Activated naive CD4-positive, alpha-beta T cell treated with anti-CD3 and anti-CD28 coated beads, Interleukin-2, amount 50 U/mL, for 72 hours (primary cell): ENCODE measurements around the gene FRMD4A. TPM values are rescaled to one million over a fixed set of nuclear protein-coding genes. Genes with fewer than 3 reads are reported as not detected.
"Not testable (repeated sequence)": the region's sequence is repeated elsewhere in the genome, so short reads cannot be mapped to it uniquely, and the experiment has no call there.

Experiments
- ATAC-seq, 2 donors: fragments of 150-1000 bp; cut with Tn5 transposase; 2 replicates each; pipeline ENCODE4 v1.10.0; 2021; ENCODE audit warnings: mild to moderate bottlenecking in 2 of 2, moderate library complexity in 2 of 2
- DNase-seq, 2 donors: peaks; one replicate each; pipeline ENCODE4 v3.0.0; 2021 to 2022; ENCODE audit warnings: low spot score in 2 of 2
- H3K27ac Mint-ChIP-seq, 2 donors: one replicate each; pipeline ENCODE4 v1.8.0; 2022; ENCODE audit warnings: mild to moderate bottlenecking in 2 of 2, mixed read lengths in 2 of 2
- H3K36me3 Mint-ChIP-seq, 2 donors: one replicate each; pipeline ENCODE4 v1.8.0; 2022; ENCODE audit warnings: mixed read lengths in 2 of 2
- H3K9me3 Mint-ChIP-seq, 2 donors: one replicate each; pipeline ENCODE4 v1.8.0; 2022; ENCODE audit warnings: mixed read lengths in 2 of 2
- total RNA-seq, 2 donors: library from RNA; stranded (reverse); gene quantifications; one replicate each; pipeline ENCODE4 v1.2.3, GENCODE V29; 2022

FRMD4A gene
- total RNA-seq, 2 donors from 2014 or later, result 0.41 to 0.49 TPM

DNA sequence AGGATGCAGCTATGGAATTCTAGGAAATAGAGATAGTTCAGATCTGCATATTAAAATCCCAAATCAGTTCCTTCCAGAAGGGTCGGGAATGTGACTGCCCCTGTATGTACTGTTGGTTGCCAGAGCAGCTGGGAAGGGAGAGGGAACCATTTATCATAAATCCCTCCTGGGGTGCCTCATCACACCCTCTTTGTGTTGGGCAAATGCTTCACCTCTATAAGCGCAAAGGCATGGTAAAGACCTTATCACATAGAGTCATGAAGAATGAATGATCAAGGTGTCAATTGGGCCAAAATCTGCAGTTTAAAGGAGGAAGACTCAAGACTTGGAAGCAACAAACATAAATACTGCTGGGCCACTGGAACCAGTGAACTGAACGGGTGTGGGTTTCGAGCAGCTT lies 65.0 kb downstream of the FRMD4A start:
- Mint-ChIP-seq H3K36me3 (no peaks in the 10 kb centered on the region), H3K9me3 (no peaks in the 10 kb centered on the region), H3K27ac (no peak overlapping the region)
- ATAC-seq (no peak), DNase-seq (no peak)

DNA sequence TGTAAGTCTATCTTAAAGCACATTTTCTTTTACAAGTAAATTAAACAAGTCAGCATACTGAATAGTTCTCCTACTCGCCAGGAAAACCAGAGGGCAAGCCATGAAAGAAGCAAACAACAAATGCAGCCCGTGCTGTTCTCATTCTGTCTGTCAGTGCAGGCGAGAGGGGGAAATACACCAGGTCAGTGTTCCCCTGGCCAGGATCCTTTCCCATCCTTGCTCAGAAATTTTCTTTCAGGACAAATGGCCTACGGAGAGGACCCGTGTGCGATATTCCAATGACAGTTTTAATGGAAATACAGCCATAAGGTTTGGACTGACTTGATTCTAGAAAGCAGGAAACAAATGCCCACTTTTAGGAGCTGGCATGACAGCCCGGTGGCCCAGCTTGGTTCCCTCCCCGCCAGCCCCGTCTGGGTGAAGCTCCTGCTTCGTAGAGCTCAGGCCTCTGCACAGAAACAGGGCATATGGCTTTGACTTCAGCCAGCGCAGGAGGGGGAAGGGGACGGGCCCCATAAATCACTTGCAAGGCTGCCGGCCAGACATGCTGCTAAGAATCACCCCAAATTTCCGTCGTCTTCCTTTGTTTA lies 67.8 kb downstream of the FRMD4A start:
- DNase-seq, result no peak
- no peak overlapping the region for H3K27ac Mint-ChIP-seq
- ATAC-seq, result no peak
- H3K9me3 Mint-ChIP-seq, result no peaks in the 10 kb centered on the region
- H3K36me3 Mint-ChIP-seq, result no peaks in the 10 kb centered on the region

DNA sequence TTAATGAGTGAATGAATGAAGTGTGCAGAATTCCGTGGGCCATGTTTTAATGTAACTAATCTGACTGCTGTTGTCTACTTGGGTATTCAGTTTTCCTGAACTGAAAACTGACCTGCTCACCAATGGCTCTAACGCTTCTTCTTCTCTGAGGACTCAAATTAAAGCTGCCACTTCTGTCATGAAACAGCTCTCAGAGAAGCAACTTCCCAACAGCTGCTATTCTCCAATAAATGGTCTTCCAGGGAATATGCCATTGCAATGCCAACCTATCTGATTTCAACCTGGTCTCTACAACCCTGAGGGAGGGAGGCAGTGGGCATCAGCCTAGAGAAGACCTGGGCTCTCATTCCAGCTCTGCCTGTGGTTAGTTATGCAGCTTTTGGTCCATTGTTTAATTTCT lies 69.4 kb downstream of the FRMD4A start:
- Mint-ChIP-seq H3K27ac (no peak overlapping the region), H3K36me3 (no peaks in the 10 kb centered on the region), H3K9me3 (no peaks in the 10 kb centered on the region)
- DNase-seq, result no peak
- no peak for ATAC-seq

DNA sequence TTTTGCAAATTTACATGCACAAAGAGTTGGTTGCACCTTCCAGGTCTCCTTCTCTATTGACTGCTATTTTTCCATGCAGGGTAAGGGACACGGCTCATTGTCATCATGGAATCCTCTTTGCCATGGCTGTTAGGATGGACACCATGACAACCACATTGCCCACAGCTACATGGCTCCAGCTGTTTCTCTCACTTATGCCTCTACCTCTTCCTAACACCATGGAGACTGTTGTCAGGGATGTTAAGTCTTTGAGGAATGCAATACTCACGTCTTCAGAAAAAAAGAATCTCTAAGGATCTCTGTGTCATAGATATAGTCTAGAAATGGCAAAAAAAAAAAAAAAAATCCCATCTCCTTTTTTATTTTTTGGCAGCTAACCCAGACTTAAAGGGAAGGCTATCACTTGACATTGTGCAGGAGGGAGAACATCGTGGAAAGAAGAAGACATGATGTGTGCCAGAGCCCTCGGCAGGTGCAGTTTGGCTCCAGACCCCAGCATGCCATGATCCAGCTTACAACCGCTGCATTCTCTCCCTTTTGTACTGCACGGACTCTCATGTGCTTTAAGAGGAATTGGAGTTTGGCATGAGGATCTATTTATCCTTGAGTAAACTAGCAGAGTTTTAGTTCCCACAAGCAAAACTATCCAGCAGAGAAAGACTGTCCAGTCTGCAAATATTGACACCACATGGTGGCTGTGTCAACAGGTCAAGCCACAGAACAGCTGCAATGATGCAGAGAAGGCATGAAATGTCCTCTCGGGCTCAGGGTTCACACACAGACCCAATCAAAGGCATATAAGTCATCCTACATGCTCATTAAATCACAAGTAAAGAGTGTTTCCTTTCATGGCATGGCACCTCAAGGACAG lies 70.8 kb downstream of the FRMD4A start:
- no peaks in the 10 kb centered on the region for H3K9me3 Mint-ChIP-seq
- H3K27ac Mint-ChIP-seq, result no peak overlapping the region

DNA sequence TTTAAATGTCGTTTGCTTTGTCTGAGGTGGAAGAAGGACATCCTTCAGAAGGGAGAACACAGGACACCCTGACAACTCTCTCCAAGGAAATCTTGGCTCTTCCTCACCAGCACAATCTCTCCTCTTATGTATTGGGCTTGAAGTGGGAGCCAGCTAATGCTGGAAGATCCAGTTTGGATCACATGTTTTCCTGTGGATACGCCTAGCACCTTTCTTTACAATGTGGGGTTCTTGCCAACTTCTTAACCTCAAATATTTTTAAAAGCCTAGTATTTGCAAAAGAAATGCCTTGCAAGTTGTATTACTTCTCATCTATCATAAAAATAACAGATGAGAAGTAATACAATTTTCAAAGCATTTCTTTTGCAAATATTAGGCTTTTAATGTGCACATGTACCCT lies 76.4 kb downstream of the FRMD4A start:
- Mint-ChIP-seq H3K27ac (no peak overlapping the region), H3K36me3 (peaks cover 0 to 4% of the 10 kb centered on the region in 2 donors), H3K9me3 (peaks cover 0 to 3% of the 10 kb centered on the region in 2 donors)
- DNase-seq, result no peak
- no peak for ATAC-seq

More for the DNA sequence above, 70.8 kb downstream of the FRMD4A start:
- no peaks in the 10 kb centered on the region for H3K36me3 Mint-ChIP-seq
- ATAC-seq (no peak), DNase-seq (no peak)

DNA sequence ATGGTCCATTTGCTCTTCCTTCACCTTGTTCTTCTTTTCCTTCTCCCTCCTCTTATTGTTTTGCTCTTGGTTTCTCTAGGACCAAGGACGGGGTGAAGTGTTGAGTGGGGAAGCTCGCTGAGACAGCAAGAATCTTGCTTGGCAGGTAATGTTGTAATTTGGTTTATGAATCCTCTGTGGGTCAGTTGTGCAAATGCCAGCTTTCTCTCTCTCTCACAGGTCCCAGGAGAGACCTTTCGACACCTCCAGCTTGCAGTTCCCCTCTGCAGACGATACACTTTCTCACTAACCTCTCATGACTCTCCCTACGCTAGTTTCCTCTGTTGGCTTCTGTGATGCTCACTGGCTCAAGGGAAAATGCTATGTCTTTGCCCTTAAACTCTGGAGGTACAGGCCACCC lies 77.0 kb downstream of the FRMD4A start:
- no peak for ATAC-seq
- H3K27ac Mint-ChIP-seq, result no peak overlapping the region
- no peak for DNase-seq

DNA sequence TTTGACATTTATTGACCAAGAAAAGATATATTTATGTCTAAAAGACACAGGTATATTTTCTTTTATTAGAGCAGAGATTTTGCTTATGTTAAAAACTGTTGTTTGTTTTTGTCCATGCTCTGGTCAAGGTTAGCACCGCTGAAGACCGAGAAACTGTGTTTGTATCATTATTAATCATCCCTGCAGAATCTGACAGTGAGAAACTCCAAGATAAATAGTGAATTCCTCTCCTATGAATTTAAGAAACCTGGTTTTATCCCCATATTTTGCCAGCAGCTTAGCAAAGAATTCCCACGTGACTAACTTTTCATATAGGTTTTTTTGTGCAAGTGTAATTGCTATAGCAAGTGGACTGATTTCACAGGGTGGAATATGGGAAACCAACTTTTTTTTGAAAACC lies 77.6 kb downstream of the FRMD4A start:
- ATAC-seq (no peak), DNase-seq (no peak)
- Mint-ChIP-seq H3K9me3 (peaks cover 0 to 3% of the 10 kb centered on the region in 2 donors), H3K27ac (no peak overlapping the region), H3K36me3 (peaks cover 0 to 4% of the 10 kb centered on the region in 2 donors)

More for the DNA sequence above, 77.0 kb downstream of the FRMD4A start:
- Mint-ChIP-seq H3K36me3 (peaks cover 0 to 4% of the 10 kb centered on the region in 2 donors), H3K9me3 (peaks cover 0 to 3% of the 10 kb centered on the region in 2 donors)

DNA sequence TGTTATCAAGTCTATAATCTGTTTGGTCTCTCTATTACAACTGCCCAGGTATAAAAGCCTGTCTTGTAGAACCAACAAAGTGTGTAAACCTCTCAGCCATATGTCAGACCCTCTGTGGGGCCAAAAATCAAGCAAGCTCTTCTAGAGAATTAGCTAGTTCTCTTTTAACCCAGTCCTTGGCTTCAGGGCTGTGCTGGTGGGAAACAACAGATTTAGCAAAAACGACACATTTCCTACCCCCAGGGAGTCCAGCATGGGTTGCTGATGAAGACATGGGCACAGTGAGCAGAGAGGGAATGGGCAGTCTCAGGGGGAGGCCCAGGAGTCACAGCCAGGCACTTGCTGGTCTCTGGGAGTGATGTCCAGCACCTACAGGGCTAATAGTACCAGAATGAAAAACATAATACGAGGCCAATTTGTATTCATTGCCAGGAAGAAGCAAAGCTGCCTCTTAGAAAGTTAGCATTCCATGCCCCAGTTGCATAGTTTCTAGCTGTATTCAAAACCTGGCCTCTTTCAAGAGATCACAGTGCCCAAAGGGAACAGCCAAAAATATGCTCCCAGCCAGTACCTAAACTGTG lies 80.1 kb downstream of the FRMD4A start:
- no peak overlapping the region for H3K27ac Mint-ChIP-seq
- H3K9me3 Mint-ChIP-seq, result peaks cover 0 to 3% of the 10 kb centered on the region in 2 donors
- DNase-seq, result no peak
- ATAC-seq, result no peak
- H3K36me3 Mint-ChIP-seq, result peaks cover 0 to 4% of the 10 kb centered on the region in 2 donors

DNA sequence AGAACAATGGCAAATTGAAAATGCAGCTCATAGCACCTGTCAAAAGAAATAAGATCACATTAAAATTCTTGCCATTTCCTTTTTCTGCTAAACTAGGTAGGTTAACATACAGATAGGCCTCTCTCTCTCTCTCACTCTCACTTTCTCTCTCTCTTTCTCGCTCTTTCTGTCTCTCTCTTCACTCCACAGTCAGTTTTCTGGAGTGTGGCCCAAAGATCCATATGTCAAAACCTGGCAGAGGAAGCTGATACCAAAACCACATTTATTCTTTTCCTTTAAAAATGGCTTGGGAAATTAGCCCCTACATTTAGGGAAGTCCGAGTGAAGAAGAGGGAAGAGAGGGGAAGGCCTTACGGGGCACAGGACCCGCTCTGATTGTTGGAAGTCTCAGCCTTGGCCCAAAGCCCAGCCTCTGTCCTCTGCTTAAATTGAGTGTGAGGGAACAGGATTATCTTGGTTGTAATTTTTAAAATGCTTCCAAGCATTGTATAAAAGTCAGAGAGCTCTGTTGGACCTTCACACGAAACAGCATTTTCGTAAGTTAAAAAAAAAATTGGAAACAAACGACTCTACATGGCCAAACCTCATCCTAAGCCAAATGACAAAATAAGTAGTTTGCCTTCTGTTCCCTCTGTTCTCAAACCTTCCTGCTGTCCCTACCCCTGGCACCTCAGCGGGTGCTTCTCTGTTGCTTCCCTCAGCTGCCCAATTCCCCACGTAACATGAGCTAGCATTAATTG lies 83.2 kb downstream of the FRMD4A start:
- H3K36me3 Mint-ChIP-seq, result peaks cover 0 to 4% of the 10 kb centered on the region in 2 donors
- DNase-seq (no peak), ATAC-seq (no peak)
- no peak overlapping the region for H3K27ac Mint-ChIP-seq
- H3K9me3 Mint-ChIP-seq, result peaks cover 1 to 3% of the 10 kb centered on the region in 2 donors

DNA sequence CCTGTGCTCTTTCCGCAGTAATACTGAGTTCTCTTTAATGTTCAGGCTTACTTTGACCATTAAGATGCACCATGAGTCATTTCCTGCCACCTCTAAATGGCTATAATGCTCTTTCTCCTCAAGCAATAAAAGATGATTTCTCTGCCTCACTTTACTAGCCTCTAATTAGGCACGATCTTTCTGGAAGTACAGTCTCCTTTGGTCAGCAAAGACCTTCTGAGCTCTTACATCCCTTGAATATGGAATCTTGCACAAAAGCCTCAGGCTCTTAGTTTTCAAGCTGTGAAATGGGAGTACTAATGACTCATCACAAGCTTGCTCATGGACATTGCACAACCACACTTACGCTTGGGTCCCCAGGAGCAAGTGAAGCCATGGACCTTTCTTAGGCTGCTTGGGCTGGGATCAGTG lies 85.9 kb downstream of the FRMD4A start:
- no peak for ATAC-seq
- DNase-seq, result no peak
- Mint-ChIP-seq H3K27ac (no peak overlapping the region), H3K9me3 (peaks cover 0 to 5% of the 10 kb centered on the region in 2 donors), H3K36me3 (no peaks in the 10 kb centered on the region)

DNA sequence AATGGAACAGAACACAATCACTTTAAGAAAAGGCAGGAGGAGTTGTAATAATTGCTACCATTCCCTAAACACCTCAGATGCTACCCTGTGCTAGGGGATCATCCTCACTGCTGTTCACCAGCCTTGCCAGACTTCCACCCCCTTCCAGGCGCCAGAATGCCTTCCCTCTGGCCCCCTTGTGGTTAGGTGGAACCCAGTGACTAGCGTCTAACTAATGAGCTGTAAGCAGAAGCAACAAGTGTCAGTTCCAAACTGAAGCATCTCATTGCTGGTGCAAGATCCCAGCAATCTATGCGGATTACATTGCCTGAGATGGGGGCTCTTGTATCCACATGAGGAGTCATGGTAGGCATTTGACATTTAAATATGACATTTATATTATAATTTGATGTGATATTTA lies 86.6 kb downstream of the FRMD4A start:
- Mint-ChIP-seq H3K9me3 (peaks cover 0 to 5% of the 10 kb centered on the region in 2 donors), H3K36me3 (no peaks in the 10 kb centered on the region), H3K27ac (no peak overlapping the region)
- no peak for ATAC-seq
- no peak for DNase-seq

DNA sequence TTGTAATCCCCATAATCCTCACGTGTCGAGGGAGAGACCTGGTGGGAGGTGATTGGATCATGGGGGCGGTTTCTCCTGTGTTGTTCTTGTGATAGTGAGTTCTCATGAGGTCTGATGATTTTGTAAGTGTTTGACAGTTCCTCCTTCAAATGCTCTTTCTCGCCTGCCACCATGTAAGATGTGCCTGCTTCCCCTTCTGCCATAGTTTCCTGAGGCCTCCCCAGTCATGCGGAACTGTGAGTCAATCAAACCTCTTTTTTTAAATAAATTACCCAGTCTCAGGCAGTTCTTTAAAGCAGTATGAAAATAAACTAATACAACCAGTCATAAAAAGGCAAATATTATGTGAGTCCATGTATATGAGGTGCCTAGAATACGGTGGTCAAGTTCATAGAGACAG lies 87.5 kb downstream of the FRMD4A start:
- peaks cover 0 to 5% of the 10 kb centered on the region in 2 donors for H3K9me3 Mint-ChIP-seq
- no peaks in the 10 kb centered on the region for H3K36me3 Mint-ChIP-seq
- no peak overlapping the region for H3K27ac Mint-ChIP-seq
- DNase-seq (no peak), ATAC-seq (no peak)

DNA sequence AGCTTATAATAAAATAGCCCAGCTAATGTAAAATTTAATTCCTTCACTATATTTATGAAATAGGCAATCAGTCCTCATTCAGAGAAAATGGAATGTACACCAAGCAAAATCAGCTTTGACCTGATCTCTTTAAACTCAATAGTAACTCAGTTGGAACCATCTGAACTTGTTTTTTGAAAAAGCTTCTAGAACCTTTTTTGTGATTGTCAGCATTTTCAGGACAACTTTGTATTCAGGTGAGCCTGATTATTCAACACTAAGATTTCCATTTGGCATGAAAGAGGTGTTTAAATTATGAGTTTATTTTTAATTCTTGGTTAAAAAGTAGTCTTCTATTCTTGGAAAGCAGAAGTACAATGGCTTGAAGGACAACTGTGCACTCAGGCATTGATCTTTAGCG lies 89.5 kb downstream of the FRMD4A start:
- no peak overlapping the region for H3K27ac Mint-ChIP-seq
- DNase-seq, result no peak
- no peaks in the 10 kb centered on the region for H3K36me3 Mint-ChIP-seq
- peaks cover 0 to 5% of the 10 kb centered on the region in 2 donors for H3K9me3 Mint-ChIP-seq
- no peak for ATAC-seq

DNA sequence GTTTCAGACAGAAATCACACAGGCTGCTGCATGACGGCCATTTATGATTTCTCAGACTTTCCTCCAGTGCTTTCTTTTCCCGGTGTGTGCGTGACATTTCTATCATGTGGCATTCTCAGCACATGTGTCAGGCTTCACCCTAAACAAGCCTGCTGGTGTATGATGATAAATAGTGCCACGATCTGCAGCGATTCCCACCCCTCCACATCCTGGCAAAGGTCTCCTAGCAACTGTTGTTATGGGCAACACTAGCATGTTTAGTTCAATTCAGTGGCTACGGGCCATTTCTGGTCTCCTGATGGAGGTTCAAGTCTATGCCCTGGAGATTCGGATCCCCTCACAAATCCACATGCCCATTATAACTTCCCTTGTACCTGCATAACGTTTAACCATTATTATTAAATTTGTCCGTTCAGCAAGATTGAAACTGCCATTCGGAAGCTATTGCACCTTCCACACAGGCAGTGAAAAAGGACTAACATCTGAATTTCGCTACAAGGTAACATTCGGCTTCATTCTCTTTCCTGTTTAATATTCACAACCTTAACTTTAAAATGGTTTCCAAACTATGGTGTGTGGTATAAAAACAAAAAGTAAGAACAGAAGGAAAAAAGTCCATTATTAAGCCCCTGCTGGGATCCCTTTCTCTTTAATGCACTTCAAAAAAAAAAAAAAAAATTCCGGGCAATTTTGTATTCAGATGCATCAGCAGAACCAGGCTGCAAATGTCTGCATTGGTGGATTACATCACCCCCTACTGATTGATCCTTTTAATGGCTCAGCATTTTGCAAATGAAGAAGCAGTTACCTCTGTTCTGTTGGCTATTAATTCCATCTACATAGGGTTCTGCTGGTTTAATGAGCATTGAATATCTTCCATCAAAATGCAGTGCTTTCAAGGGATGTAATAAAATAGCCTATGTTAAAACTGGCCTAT lies 90.2 kb downstream of the FRMD4A start:
- DNase-seq, result no peak
- H3K27ac Mint-ChIP-seq, result no peak overlapping the region
- peaks cover 0 to 5% of the 10 kb centered on the region in 2 donors for H3K9me3 Mint-ChIP-seq
- H3K36me3 Mint-ChIP-seq, result no peaks in the 10 kb centered on the region
- peak in 1 of 2 donors; percentile 64 for ATAC-seq

DNA sequence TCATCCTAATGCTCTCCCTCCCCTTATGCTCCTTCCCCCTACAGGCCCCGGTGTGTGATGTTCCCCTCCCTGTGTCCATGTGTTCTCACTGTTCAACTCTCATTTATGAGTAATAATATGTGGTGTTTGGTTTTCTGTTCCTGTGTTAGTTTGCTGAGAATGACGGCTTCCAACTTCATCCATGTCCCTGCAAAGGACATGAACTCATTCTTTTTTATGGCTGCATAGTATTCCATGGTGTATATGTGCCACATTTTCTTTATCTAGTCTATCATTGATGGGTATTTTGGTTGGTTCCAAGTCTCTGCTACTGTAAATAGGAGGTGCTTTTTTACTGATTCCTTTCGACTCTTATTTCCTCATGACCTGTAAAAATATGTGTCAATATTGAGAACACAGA lies 92.1 kb downstream of the FRMD4A start:
- not testable (repeated sequence) for ATAC-seq, H3K27ac Mint-ChIP-seq, H3K9me3 Mint-ChIP-seq, DNase-seq, H3K36me3 Mint-ChIP-seq

DNA sequence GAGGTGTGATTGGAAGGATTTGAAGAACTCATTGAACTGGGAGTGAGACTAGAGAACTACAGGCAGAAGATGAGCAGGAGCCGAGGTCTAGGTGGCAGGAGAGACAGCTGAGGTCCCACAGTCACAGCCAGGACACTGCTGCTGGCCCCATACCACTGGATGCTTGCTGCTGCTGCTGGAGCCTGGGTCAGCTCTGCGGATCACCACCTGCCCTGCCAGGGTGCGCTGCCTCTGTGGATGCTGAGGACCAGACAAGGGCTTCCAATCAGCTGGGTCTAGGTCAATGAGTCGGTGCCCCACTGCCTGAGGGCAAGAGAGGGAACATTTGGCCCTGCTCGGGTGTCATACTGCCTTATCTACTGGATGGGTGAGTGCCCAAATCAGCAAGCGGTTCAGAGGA lies 94.4 kb downstream of the FRMD4A start:
- H3K27ac Mint-ChIP-seq, result no peak overlapping the region
- DNase-seq, result no peak
- ATAC-seq, result no peak
- H3K9me3 Mint-ChIP-seq, result no peaks in the 10 kb centered on the region
- H3K36me3 Mint-ChIP-seq, result no peaks in the 10 kb centered on the region
